ENCODE measurements around the gene KLHL10. TPM values are rescaled to one million over a fixed set of nuclear protein-coding genes. Genes with fewer than 3 reads are reported as not detected.

KLHL10 gene
- polyA plus RNA-seq (2013, experiment 1 of 2): not detected
- 0.03 TPM for polyA plus RNA-seq (2013, experiment 2 of 2)

DNA sequence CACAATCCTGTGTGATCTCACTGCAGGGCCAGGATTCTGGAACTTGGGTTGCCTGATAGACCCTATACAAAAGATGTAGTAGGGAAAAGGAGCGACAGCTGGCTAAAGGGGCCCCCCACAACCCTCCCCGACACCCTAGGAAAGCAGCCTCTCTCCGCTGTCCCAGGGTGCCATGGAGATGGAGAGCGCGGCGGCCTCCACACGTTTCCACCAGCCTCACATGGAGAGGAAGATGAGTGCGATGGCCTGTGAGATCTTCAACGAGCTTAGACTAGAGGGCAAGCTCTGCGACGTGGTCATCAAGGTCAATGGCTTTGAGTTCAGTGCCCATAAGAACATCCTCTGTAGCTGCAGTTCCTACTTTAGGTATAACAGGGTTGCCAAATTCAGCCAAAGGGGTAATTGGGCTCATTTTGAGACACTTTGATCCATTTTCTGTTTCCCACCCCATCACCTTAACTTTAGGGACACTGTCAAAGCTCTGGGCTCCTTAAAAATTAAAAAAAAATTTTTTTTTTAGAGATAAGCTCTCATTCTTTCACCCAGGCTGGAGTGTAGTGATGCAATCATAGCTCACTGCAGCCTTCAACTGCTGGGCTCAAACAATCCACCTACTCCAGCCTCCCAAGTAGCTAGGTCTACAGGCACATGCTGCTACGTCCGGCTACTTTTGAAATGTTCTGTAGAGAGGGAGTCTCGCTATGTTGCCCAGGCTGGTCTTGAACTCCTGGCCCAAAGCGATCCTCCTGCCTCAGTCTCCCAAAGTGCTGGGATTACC lies at the start of gene KLHL10:
Gene KLHL10 (plus strand): TSS at position 65 of the 778 bp plus-strand sequence. CDS start 108 bp downstream, at position 173.
- Histone ChIP-seq H2AFZ (ENCODE audit: low read depth, low read length) (no peak within 1 kb of the TSS), H3K4ac (ENCODE audit: low read depth in 1 of 2, low read length in 2 of 2) (no peak within 1 kb of the TSS), H3K4me2 (ENCODE audit: low read length, poor library complexity, severe bottlenecking) (no peak within 1 kb of the TSS), H3K23ac (ENCODE audit: low read length in 2 of 2) (no peak within 1 kb of the TSS), H3K18ac (ENCODE audit: low read depth in 1 of 2, low read length in 2 of 2) (no peak within 1 kb of the TSS), H3K9ac (ENCODE audit: low read length) (peak within 1 kb of the TSS; percentile 88), H2BK12ac (ENCODE audit: low read length in 2 of 2) (no peak within 1 kb of the TSS), H2BK15ac (ENCODE audit: low read depth, poor library complexity, severe bottlenecking) (no peak within 1 kb of the TSS), H3K9me3 (ENCODE audit: control insufficient read depth, low read length) (no peaks in the 10 kb centered on the region), H4K8ac (ENCODE audit: low read length) (peak within 1 kb of the TSS; percentile 36), H3K36me3 (ENCODE audit: control insufficient read depth in 1 of 2, insufficient read depth in 2 of 2, low read depth in 1 of 2, low read length in 2 of 2) (peaks cover 0 to 13% of the 10 kb centered on the region in 2 experiments), H3K27me3 (ENCODE audit: control insufficient read depth in 1 of 2, insufficient read depth in 1 of 2, low read length in 2 of 2) (no peaks in the 10 kb centered on the region), H2BK5ac (ENCODE audit: low read depth, low read length, poor library complexity, severe bottlenecking) (no peak within 1 kb of the TSS), H3K4me1 (ENCODE audit: control insufficient read depth, insufficient read depth, low read depth, low read length) (peaks cover 6% of the 10 kb centered on the region), H2AK5ac (ENCODE audit: low read length, severe bottlenecking) (peak within 1 kb of the TSS; percentile 27), H3K27ac (ENCODE audit: low read length, poor library complexity, severe bottlenecking) (no peak within 1 kb of the TSS), H3K14ac (ENCODE audit: low read length in 2 of 2) (no peak within 1 kb of the TSS), H3K79me1 (replicated peaks; ENCODE audit: low read length, poor library complexity, severe bottlenecking) (peaks cover 10% of the 10 kb centered on the region), H2BK120ac (ENCODE audit: low read depth, low read length) (no peak within 1 kb of the TSS), H3K4me3 (ENCODE audit: insufficient read depth in 1 of 2, low read depth in 1 of 2, low read length in 2 of 2) (peak within 1 kb of the TSS in 1 of 2 experiments; percentile 88), H4K91ac (ENCODE audit: low read length) (no peak within 1 kb of the TSS)
- WGBS: 96% methylated on average over 15 of the region's 15 CpGs
- no peak for DNase-seq

- Histone ChIP-seq H3K79me1 (replicated peaks; ENCODE audit: low read length, poor library complexity, severe bottlenecking) (peaks cover 2% of the 10 kb centered on the region), H2AK5ac (ENCODE audit: low read length, severe bottlenecking) (peak overlapping the region; percentile 98), H3K14ac (ENCODE audit: low read length in 2 of 2) (peak overlapping the region in 1 of 2 experiments; percentile 99), H2BK5ac (ENCODE audit: low read depth, low read length, poor library complexity, severe bottlenecking) (peak overlapping the region; percentile 1), H4K91ac (ENCODE audit: low read length) (peak overlapping the region; percentile 99), H2AFZ (ENCODE audit: low read depth, low read length) (peak overlapping the region; percentile 43), H3K27me3 (ENCODE audit: control insufficient read depth in 1 of 2, insufficient read depth in 1 of 2, low read length in 2 of 2) (peaks cover 0 to 14% of the 10 kb centered on the region in 2 experiments), H3K4me2 (ENCODE audit: low read length, poor library complexity, severe bottlenecking) (peak overlapping the region; percentile 15), H3K4me3 (ENCODE audit: insufficient read depth in 1 of 2, low read depth in 1 of 2, low read length in 2 of 2) (no peak overlapping the region), H3K18ac (ENCODE audit: low read depth in 1 of 2, low read length in 2 of 2) (peak overlapping the region; percentile 88 to 100), H3K4me1 (ENCODE audit: control insufficient read depth, insufficient read depth, low read depth, low read length) (peaks cover 23% of the 10 kb centered on the region), H2BK12ac (ENCODE audit: low read length in 2 of 2) (peak overlapping the region; percentile 90 to 100), H2BK120ac (ENCODE audit: low read depth, low read length) (peak overlapping the region; percentile 75), H3K9ac (ENCODE audit: low read length) (no peak overlapping the region), H3K27ac (ENCODE audit: low read length, poor library complexity, severe bottlenecking) (peak overlapping the region; percentile 86), H3K4ac (ENCODE audit: low read depth in 1 of 2, low read length in 2 of 2) (peak overlapping the region; percentile 96 to 100), H3K9me3 (ENCODE audit: control insufficient read depth, low read length) (no peaks in the 10 kb centered on the region), H3K36me3 (ENCODE audit: control insufficient read depth in 1 of 2, insufficient read depth in 2 of 2, low read depth in 1 of 2, low read length in 2 of 2) (no peaks in the 10 kb centered on the region), H4K8ac (ENCODE audit: low read length) (peak overlapping the region; percentile 77), H3K23ac (ENCODE audit: low read length in 2 of 2) (peak overlapping the region in 1 of 2 experiments; percentile 96), H2BK15ac (ENCODE audit: low read depth, poor library complexity, severe bottlenecking) (peak overlapping the region; percentile 99)
- WGBS: 5% methylated on average over 20 of the region's 22 CpGs
- DNase-seq: peak; percentile 86
Measured at GRCh38 chr17:41792845-41793783, 44.5 kb upstream of the KLHL10 start.

GRCh38 chr17:41793784-41794539 lies 43.7 kb upstream of the KLHL10 start:
- H3K4me3 ChIP-seq (ENCODE audit: insufficient read depth in 1 of 2, low read depth in 1 of 2, low read length in 2 of 2): no peak overlapping the region
- peak overlapping the region; percentile 75 for H2BK120ac ChIP-seq (ENCODE audit: low read depth, low read length)
- peak overlapping the region; percentile 99 for H2BK15ac ChIP-seq (ENCODE audit: low read depth, poor library complexity, severe bottlenecking)
- peak overlapping the region; percentile 96 to 100 for H3K4ac ChIP-seq (ENCODE audit: low read depth in 1 of 2, low read length in 2 of 2)
- no peak overlapping the region for H3K9ac ChIP-seq (ENCODE audit: low read length)
- no peak overlapping the region for H3K14ac ChIP-seq (ENCODE audit: low read length in 2 of 2)
- H4K8ac ChIP-seq (ENCODE audit: low read length): peak overlapping the region; percentile 77
- H3K23ac ChIP-seq (ENCODE audit: low read length in 2 of 2): no peak overlapping the region
- peak overlapping the region; percentile 98 for H2AK5ac ChIP-seq (ENCODE audit: low read length, severe bottlenecking)
- peaks cover 23% of the 10 kb centered on the region for H3K4me1 ChIP-seq (ENCODE audit: control insufficient read depth, insufficient read depth, low read depth, low read length)
- 17% methylated on average over 11 of the region's 14 CpGs for WGBS
- H3K36me3 ChIP-seq (ENCODE audit: control insufficient read depth in 1 of 2, insufficient read depth in 2 of 2, low read depth in 1 of 2, low read length in 2 of 2): no peaks in the 10 kb centered on the region
- peak overlapping the region; percentile 43 for H2AFZ ChIP-seq (ENCODE audit: low read depth, low read length)
- peaks cover 2% of the 10 kb centered on the region for H3K79me1 ChIP-seq (replicated peaks; ENCODE audit: low read length, poor library complexity, severe bottlenecking)
- peak overlapping the region; percentile 86 for H3K27ac ChIP-seq (ENCODE audit: low read length, poor library complexity, severe bottlenecking)
- H2BK12ac ChIP-seq (ENCODE audit: low read length in 2 of 2): peak overlapping the region; percentile 90 to 100
- H3K27me3 ChIP-seq (ENCODE audit: control insufficient read depth in 1 of 2, insufficient read depth in 1 of 2, low read length in 2 of 2): peaks cover 0 to 9% of the 10 kb centered on the region in 2 experiments
- peak overlapping the region; percentile 88 to 100 for H3K18ac ChIP-seq (ENCODE audit: low read depth in 1 of 2, low read length in 2 of 2)
- DNase-seq: peak; percentile 65
- H2BK5ac ChIP-seq (ENCODE audit: low read depth, low read length, poor library complexity, severe bottlenecking): peak overlapping the region; percentile 24
- H4K91ac ChIP-seq (ENCODE audit: low read length): peak overlapping the region; percentile 99
- H3K4me2 ChIP-seq (ENCODE audit: low read length, poor library complexity, severe bottlenecking): peak overlapping the region; percentile 7
- H3K9me3 ChIP-seq (ENCODE audit: control insufficient read depth, low read length): no peaks in the 10 kb centered on the region

Measured in mesenchymal stem cell (in vitro differentiated cells and primary cell).